CD4-positive, alpha-beta T cell treated with Interferon alpha-2 for 1 hour (primary cell): ENCODE measurements around the gene TOX2.

Experiments used
- DNase-seq, 2 donors: peaks; one replicate each; pipeline ENCODE4 v3.0.0-alpha.2; 2020 to 2022

The TOX2 gene

GRCh38 chr20:43979576-43980105 is 65.0 kb downstream of the TOX2 start:
- no peak for DNase-seq

- DNase-seq: no peak
These were observed 66.9 kb downstream of the TOX2 start for GRCh38 chr20:43981540-43981939.

- no peak for DNase-seq
These were observed 67.4 kb downstream of the TOX2 start for GRCh38 chr20:43982016-43982415.

- DNase-seq: no peak
These were observed 68.2 kb downstream of the TOX2 start for GRCh38 chr20:43982886-43983285.

- DNase-seq: peak in 1 of 2 donors; percentile 36
These were observed 68.7 kb downstream of the TOX2 start for GRCh38 chr20:43983359-43983758.

GRCh38 chr20:43983904-43984361 is 69.3 kb downstream of the TOX2 start:
- DNase-seq: peak in 1 of 2 donors; percentile 16

GRCh38 chr20:43984587-43984986 is 69.9 kb downstream of the TOX2 start:
- no peak for DNase-seq

- DNase-seq: no peak
These were observed 70.5 kb downstream of the TOX2 start for GRCh38 chr20:43985121-43985520.

GRCh38 chr20:43985608-43986316 is 71.1 kb downstream of the TOX2 start:
- no peak for DNase-seq

GRCh38 chr20:43987018-43987417 is 72.4 kb downstream of the TOX2 start:
- DNase-seq: no peak

- no peak for DNase-seq
These were observed 72.9 kb downstream of the TOX2 start for GRCh38 chr20:43987531-43987930.

GRCh38 chr20:43988451-43988850 is 73.8 kb downstream of the TOX2 start:
- DNase-seq: no peak

GRCh38 chr20:43988867-43989266 is 74.2 kb downstream of the TOX2 start:
- no peak for DNase-seq

GRCh38 chr20:43991261-43991660 is 76.6 kb downstream of the TOX2 start:
- DNase-seq: no peak

GRCh38 chr20:43991982-43992381 is 77.3 kb downstream of the TOX2 start:
- no peak for DNase-seq

GRCh38 chr20:43992885-43993284 is 78.2 kb downstream of the TOX2 start:
- no peak for DNase-seq

GRCh38 chr20:43993560-43993959 is 78.9 kb downstream of the TOX2 start:
- no peak for DNase-seq

GRCh38 chr20:43994486-43995100 is 79.9 kb downstream of the TOX2 start:
- no peak for DNase-seq

GRCh38 chr20:43995645-43996044 is 81.0 kb downstream of the TOX2 start:
- DNase-seq: no peak

GRCh38 chr20:43996240-43996930 is 81.7 kb downstream of the TOX2 start:
- no peak for DNase-seq

GRCh38 chr20:43999848-44000247 is 85.2 kb downstream of the TOX2 start:
- no peak for DNase-seq

GRCh38 chr20:44001667-44002596 is 87.3 kb downstream of the TOX2 start:
- DNase-seq: no peak

GRCh38 chr20:44002861-44003260 is 88.2 kb downstream of the TOX2 start:
- DNase-seq: no peak
